ENCODE results near the gene GINS3.
"Not testable (repeated sequence)": the region's sequence is repeated elsewhere in the genome, so short reads cannot be mapped to it uniquely, and the experiment has no call there.

Gene GINS3

DNA sequence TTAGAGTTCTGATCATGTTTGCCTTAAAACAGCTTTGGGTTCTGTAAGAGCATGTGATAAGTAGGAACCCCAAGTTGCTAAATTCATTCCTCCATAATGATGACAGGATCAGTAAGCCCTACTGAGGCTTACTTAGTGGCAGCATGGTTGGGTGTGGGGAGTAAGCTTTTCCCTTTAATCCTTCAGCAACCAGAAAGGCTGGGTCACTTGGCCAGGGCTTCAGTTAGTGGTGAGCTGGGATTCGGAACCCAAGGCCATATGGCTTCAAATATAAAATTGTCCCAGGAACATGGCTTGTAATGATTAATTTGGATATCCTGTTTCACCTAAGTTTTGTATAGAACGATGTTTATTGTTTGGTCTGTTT lies 850 bp downstream of the GINS3 start:
- no peak for DNase-seq

DNA sequence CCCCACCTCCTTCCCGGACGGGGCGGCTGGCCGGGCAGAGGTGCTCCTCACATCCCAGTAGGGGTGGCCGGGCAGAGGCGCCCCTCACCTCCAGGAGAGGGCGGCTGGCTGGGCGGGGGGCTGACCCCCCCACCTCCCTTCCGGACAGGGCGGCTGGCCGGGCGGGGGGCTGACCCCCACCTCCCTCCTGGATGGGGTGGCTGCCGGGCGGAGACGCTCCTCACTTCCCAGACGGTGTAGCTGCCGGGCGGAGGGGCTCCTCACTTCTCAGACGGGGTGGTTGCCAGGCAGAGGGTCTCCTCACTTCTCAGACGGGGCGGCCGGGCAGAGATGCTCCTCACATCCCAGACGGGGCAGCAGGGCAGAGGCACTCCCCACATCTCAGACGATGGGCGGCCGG lies 4.6 kb downstream of the GINS3 start:
- DNase-seq, result not testable (repeated sequence)

DNA sequence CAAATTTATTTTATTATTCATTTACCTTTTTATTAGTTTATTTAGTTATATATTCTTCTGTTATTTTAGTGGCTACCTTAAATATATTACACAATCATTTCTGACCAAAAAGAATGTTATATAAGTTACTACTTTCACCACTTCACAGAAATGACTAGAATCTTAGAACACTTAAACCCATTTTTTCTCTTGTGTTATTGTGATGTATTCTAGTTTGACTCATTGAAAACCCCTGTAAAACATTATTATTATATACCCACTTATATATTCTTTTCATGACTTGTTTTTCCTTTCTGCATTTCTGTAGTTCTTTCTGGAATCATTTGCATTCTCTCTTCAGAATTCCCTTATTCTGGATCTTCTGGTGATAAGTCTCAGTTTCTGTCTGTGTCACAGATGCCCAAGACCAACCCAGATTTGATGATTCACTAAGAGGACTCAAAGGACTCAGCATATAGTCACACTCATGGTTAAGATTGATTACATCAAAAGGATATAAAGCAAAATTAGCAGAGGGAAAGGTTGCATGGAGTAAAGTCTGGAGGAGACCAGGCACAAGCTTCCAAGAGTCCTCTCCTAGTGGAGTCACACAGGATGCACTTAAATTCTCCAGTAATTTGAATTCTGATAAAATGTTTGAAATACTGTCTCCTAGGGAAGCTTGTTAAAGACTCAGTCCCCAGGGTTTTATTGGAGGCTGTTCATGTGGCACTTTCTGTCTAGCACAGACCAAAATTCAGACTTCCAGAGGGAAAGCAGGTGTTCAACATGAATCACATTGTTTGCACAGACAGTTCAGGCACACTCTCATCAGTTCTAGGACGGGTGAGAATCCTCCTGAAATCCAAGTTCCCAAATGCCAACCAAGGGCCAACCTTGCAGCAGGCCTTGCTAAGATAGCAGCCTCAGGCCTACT lies 7.7 kb downstream of the GINS3 start:
- DNase-seq, result no peak

DNA sequence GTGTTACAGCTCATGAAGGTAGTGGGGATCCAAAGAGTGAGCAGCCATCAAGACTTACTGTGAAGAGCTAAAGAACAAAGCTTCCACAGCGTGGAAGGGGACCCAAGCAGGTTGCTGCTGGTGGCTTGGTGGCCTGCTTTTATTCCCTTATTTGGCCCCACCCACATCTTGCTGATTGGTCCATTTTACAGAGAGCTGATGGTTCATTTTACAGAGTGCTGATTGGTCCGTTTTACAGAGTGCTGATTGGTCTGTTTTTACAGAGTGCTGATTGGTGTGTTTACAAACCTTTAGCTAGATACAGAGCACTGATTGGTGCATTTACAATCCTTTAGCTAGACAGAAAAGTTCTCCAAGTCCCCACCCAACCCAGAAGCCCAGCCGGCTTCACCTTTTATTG lies 9.0 kb downstream of the GINS3 start:
- not testable (repeated sequence) for DNase-seq

DNA sequence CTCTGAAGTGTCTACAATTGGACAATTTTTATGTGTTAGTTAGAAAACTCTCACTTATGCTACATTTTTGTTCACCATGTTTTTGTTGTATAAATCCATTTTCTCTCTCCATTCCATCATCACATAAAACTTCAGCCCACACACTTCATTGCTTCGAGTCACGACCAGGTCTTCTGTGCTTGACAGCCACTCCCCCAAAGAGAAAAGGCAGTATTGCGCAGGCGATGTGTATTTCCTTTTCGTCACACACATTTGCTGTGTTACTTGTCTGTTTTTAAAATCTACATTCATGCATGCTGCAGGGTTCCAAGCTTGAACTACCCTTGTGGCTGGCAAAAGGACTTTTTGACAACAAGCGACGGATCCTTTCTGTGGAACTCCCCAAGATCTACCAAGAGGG lies 10.5 kb downstream of the GINS3 start:
- no peak for DNase-seq

DNA sequence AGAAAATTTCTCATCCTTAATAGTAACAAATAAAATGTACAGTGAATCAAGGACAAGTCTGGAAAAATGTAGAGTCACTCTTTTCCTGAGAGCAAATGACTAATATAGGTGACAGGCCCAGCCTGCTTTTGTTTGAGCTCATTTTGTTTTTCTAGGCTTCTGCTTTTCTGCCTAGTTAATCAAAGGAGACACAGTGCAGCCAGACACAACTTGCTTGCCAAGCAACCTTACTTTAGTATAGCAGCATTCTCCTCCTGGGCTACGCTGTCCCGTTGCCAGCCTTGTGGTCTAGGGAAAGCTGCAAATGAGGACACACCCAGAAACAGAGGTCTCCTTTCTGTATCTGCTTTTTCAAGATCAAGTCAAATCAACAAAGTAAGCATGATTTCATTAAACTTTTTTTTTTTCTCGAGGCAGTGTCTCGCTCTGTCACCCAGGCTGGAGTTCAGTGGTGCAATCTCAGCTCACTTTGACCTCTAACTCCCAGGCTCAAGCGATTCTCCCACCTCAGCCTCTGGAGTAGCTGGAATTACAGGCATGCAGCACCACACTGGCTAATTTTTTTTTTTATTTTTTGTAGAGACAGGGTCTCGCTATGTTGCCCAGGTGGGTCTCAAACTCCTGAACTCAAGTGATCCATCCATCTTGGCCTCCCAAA lies 17.2 kb downstream of the GINS3 start:
- no peak for DNase-seq

DNA sequence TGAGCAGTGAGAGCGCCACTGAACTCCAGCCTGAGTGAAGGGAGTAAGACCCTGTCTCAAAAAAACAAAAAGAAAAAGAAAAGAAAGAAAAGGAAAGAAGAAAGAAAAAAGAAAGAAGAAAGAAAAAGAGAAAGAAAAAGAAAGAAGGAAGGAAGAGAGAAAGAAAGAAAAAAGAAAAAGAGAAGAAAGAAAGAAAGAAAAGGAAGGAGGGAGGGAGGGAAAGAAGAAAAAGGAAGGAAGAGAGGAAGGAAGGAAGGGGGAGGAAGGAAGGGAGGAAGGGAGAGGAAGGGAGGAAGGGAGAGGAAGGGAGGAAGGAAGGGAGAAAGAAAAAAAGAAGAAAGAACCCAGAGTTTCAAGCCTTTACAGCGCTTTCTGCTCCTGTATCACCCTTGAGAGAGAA lies 19.1 kb downstream of the GINS3 start:
- no peak for DNase-seq

DNA sequence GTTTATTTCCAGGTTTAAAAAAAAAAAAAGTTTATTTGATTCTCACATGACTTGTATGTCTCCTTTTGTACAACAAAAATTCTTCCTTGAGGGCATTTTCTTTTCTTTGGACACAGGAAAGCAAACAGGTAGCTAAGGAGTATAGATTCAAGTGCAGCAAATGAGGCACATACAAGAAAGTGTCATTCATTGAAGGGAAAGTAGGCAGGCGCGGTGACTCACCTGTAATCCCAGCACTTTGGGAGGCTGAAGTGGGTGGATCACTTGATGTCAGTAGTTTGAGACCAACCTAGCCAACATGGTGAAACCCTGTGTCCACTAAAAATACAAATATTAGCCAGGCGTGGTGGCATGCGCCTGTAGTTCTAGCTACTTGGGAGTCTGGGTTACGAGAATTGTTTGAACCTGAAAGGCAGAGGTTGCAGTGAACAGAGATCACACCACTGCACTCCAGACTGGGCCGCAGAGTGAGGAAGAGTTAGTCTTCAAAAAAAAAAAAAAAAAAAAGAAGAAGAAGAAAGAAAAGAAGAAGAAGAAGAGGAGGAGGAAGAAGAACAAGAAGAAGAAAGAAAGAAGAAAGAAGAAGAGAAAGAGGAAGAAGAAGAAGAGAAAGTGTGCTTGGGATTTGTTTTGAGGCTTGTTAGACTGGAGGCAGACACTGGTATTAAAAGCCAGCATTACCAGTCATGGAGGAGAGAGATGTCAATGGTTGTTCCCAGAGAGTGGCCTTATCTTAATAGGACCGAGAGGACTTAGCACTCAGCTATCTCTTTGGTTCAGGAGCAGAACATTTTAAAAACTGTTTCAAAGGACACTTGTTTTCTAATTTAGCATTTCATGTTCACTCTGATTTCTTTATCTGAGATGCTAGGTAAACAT lies 19.7 kb downstream of the GINS3 start:
- DNase-seq, result no peak

DNA sequence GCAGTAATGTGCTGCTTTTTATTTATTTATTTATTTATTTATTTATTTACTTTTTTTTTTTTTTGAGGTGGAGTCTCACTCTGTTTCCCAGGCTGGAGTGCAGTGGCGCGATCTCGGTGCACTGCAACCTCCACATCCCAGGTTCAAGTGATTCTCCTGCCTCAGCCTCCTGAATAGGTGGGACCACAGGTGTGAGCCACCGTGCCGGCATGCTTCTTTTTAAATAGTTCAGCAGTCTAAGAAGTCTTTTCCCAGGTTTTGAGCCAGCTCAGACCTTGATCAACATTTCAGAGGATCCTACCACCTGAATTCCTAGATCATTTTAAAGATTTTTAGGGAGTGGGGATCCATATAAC lies 20.3 kb downstream of the GINS3 start:
- DNase-seq, result not testable (repeated sequence)

DNA sequence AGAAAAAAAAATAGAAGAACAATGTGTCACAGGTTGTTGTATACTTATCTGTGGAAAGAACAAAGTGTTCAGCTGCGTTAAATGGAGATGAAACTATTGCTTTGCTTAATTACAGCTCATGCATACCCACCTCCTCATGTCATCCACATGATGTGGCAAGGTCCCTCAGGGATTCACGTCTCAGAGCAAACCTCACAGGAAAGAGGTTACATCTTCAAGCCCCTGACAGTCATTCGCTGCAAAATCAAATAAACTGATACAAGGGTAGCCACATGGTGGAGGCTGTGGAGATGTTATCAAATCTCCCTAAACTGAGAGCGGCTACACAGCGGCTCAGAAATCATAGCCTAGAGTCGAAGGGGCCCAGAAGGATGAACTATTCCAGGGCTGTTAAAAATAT lies 21.1 kb downstream of the GINS3 start:
- DNase-seq, result no peak

DNA sequence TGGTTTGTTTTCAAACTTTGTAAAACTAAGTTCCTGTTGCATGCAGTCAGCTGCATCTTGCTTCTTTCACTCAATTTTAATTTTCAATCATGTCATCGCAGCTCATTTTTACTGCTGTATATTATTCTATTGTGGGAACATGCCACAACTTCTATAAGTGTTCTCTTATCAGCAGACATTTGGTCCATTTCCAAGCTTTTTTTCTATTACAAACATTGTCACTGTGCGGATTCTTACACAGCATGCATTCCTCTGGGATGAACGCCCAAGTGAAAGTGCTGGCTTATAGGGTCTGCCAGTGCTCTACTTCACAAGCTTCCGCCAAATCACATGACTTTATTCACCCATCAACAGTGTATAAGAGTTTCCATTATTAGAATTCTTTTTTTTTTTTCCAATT lies 22.7 kb downstream of the GINS3 start:
- no peak for DNase-seq

DNA sequence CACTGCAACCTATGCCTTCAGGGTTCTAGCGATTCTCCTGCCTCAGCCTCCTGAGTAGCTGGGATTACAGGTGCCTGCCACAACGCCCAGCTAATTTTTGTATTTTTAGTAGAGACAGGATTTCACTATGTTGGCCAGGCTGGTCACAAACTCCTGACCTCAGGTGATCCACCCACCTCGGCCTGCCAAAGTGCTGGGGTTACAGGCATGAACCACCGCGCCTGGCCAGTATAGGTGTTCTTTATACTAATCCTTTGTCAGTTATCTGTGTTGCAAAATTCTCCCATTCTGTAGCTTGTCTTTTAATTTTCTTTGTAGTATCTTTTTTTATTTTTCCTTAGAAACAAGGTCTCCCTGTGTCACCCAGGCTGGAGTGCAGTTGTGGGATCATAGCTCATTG lies 23.7 kb downstream of the GINS3 start:
- DNase-seq, result not testable (repeated sequence)

DNA sequence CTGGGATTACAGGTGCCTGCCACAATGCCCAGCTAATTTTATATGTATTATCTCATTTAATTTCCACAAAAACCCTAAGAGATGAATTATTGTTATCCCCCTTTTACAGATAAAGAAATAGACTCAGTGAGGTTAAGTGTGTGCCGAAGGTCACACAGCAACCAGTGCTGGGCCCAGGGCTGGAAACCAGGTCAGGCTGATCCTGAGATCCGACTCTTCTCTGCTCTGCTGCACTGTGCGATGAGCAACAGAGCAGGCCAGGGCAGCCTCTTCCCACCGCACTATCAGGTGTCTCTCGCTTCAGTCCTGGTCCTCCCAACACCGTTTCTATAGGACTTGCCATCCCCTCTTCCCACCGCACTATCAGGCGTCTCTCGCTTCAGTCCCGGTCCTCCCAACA lies 24.8 kb downstream of the GINS3 start:
- no peak for DNase-seq

DNA sequence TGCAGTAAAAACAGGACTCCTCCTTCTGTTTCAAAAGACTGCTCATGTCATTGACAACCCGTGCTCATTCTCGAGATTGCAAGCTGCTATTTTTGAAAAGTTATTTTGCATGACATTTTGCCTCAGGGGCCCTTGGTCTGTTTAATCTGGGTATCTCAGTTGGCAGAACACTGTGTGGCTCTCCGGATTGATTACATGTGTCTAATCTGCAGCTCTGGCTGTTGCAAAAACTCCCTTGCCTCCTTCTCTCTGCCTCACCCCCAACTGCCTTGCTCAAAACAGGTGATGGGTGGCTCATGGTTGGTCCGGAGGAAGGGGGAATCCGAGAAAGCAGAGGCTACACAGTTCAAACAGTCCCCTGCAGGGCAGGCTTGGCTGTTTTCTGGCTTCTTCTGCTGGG lies 25.3 kb downstream of the GINS3 start:
- no peak for DNase-seq

DNA sequence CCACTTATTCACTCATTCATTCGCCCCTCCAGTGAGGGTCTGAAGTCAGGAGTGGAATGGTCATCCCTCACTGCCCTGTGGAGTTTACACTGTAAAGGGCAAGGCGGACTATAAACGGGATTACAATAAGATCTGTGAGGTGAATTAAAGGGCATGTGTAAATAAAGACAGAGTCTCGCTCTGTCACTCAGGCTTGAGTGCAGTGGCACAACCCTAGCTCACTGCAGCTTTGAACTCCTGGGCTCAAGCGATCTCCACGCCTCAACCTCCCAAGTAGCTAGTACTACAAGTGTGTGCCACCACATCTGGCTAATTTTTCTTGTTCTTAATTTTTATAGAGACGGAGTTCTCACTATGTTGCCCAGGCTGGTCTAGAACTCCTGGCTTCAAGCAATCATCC lies 25.8 kb downstream of the GINS3 start:
- DNase-seq, result no peak

DNA sequence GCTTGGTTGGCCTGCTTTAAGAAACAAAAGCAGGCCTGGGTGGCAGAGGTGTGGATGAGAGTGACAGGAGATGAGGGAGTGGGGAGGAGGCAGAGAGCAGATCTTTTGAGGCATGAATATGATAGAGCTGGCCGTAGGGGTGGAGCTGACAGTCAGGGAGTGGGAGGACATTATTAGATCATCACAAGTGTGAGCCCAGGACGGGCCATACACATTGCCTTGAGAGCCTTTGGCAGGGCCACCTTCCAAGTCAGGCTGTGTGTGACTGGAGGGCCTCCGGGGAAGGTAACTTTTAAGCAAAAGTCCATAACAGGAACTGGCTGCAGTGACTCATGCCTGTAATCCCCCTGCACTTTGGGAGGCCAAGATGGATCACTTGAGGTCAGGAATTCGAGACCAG lies 26.3 kb downstream of the GINS3 start:
- no peak for DNase-seq

DNA sequence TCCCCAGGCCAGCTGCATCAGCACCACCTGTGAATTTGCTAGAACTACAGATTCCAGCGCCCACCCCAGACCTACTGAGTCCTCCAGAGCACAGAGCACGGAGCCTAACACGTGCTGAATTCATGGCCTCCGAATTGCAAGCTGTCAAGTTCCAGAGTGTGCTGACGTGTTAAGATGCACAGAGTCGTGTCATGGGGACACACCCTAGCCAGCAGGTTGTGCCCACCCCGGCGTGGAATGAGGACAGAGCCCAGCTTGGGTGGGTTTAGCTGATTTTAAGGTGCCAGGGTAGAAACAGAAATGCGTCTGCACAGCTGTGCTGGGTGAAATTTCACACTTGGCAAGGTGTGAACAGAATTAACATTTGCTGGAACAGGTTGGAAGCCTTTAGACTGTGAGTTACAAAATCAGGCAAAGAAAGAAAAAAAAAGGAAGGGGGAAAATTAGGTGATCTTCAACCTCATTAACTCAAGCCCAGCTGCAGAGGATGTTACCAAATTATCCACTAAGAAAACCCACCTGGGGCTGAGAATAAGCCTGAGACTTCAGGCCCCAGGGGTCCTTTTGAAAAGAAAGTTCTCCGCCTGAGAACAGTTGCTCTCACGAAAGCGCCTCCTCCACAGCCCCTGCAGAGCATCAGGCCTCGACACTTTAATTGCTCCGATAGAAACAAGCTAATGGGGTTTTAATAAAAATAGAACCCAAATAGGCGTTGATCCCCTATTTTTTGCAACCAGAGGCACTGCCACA lies 27.1 kb downstream of the GINS3 start:
- no peak for DNase-seq

DNA sequence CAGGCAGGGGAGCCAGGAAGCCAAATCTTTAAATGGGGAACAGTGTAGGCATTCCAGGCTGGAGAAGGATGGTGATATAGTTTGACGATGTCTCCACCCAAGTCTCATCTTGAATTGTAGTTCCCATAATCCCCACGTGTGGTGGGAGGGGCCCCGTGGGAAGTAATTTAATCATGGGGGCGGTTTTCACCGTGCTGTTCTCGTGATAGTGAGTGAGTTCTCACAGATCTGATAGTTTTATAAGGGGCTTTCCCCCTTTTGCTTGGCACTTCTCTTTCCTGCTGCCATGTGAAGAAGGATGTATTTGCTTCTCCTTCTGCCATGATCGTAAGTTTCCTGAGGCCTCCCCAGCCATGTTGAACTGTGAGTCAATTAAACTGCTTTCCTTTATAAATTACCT lies 28.8 kb downstream of the GINS3 start:
- DNase-seq, result no peak

DNA sequence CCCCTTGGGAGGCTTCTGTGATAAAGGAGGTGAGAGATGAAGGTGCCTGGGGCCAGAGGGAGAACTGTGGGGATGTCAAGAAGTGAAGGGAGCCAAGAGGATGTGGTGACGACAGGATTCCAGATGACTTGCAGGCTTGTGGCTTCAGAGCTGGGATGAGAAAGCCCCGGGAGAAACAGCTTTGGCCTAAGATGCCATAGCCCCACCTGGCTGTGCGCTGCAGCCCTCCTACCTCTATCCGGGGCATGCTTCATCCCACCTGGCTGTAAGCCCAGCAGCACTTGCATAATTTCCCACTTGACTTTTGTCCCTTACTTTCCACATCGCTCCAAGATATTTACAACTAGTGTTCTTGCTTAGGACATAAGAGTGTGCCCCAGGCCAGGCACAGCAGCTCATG lies 29.3 kb downstream of the GINS3 start:
- DNase-seq, result peak; percentile 8

DNA sequence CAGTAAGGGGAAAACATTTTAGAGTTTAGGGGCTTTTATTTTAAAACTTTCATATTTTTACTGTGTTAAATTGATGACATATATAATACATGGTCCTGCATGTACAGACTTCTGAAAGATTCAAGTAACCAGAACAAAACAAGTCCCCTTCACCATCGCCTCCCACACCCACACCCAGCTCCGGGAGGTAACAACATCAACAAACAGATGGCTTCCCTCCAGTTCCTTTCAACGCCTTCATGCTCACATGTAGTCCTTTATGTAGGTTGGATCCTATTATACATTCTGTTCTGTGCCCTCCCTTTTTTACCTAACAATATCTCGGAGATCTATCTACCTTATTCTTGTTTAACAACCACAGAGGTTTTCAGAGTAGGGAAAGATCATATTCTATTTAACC lies 30.5 kb downstream of the GINS3 start:
- no peak for DNase-seq

DNA sequence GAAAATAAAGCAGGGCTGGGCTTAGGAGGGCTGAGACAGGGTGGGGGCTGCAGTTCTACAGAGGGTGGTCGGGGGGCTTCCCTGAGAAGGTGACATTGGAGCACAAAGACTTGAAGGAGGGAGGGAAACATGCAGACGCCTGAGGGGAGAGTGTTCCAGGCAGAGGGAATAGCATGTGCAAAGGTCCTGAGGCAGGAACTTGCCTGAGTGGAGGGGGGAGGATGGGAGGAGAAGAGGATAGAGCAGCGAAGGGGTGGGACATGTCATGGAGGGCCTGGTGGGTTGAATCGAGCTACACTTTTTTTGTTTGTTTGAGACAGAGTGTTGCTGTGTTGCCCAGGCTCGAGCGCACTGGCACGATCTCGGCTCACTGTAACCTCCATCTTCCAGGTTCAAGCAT lies 33.0 kb downstream of the GINS3 start:
- no peak for DNase-seq

DNA sequence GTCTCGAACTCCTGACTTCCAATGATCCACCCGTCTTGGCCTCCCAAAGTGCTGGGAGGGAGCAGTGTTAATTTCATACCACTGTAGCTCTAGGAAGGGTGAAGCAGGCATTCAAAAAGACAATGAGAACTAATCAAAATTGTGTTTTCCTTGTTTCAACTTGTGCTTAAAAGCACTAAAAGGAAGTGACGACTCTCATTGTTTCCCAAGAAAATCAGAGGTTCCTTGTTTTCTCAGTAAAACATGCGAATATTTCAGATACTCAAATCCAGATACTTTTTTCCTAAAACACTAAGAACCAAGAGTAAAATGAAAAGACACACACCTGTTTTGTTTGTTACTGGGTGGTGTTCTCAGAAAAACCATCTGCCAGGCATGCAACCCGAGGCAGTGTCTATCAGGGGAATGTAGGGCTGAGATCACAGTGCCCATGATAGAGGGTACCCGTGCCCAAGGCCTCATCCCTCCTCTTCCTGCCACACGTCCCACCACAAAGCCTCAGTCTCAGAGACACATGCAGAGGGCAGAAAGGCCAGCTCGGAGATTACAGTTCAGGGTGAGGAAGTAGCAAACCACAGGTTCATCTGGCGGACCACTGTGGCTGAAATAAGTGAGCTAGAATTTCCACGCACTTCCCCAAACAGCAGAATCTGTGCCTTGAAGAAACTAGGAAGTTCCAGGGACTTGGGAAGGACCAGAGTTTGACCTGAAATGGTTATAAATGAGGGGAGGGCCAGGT lies 33.7 kb downstream of the GINS3 start:
- DNase-seq, result no peak
